ENCODE measurements around the gene POR.

GRCh38 chr7:75993689-75994387 is 78.9 kb downstream of the POR start:
- no peak for TF ChIP-seq CTCF (IDR thresholded peaks at IDR 0.05)
- TF ChIP-seq POLR2A (IDR thresholded peaks at IDR 0.05), result peak in 1 of 2 donors; percentile 67

Measured in adrenal gland (tissue), 5 donors.